ENCODE measurements around the gene TPTE2.
"Not testable (repeated sequence)": the region's sequence is repeated elsewhere in the genome, so short reads cannot be mapped to it uniquely, and the experiment has no call there.

GRCh38 chr13:19439056-19439686 lies 122.2 kb downstream of the TPTE2 start:
- not testable (repeated sequence) for TF ChIP-seq RFX5 (IDR thresholded peaks at IDR 0.05; ENCODE audit: borderline replicate concordance, low read depth, low read length); CREB1 (IDR thresholded peaks at IDR 0.05); CTCF (IDR thresholded peaks at IDR 0.05; ENCODE audit: control extremely low read depth in 1 of 3, insufficient read depth in 1 of 3, low read depth in 1 of 3, low read length in 3 of 3); EZH2 (IDR thresholded peaks at IDR 0.05; ENCODE audit: low read depth, low read length, severe bottlenecking); POLR2AphosphoS5 (IDR thresholded peaks at IDR 0.05; ENCODE audit: low read depth, low read length); CTBP2 (IDR thresholded peaks at IDR 0.05; ENCODE audit: borderline replicate concordance, insufficient read depth, insufficient read length, low read length); HDAC2 (IDR thresholded peaks at IDR 0.05; ENCODE audit: borderline replicate concordance in 1 of 2, low read depth in 2 of 2, low read length in 2 of 2); POLR2A (IDR thresholded peaks at IDR 0.05; ENCODE audit: control extremely low read depth in 1 of 2, low read depth in 2 of 2, low read length in 2 of 2); KDM5A (IDR thresholded peaks at IDR 0.05; ENCODE audit: low read length)
- TF ChIP-seq, protein P1, sequence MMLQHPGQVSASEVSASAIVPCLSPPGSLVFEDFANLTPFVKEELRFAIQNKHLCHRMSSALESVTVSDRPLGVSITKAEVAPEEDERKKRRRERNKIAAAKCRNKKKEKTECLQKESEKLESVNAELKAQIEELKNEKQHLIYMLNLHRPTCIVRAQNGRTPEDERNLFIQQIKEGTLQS (IDR thresholded peaks at IDR 0.05; ENCODE audit: insufficient read depth, low read depth, low read length) = not testable (repeated sequence)

Data from H1 (cell line).